GM18511 (cell line): ENCODE results near the gene ST6GALNAC1.
"Not testable (repeated sequence)": the region's sequence is repeated elsewhere in the genome, so short reads cannot be mapped to it uniquely, and the experiment has no call there.

Experiments used
- ATAC-seq: cut with Tn5 transposase; IDR thresholded peaks from one replicate; pipeline ENCODE4 v1.9.1; 2021; ENCODE audit warnings: mild to moderate bottlenecking, moderate library complexity; ENCODE audit not compliant: unreplicated experiment

The ST6GALNAC1 gene

GRCh38 chr17:76612977-76613851, 30.3 kb downstream of the ST6GALNAC1 start:
- no peak for ATAC-seq

- ATAC-seq = no peak
These were observed 31.1 kb downstream of the ST6GALNAC1 start for GRCh38 chr17:76612465-76612864.

GRCh38 chr17:76611758-76612157, 31.8 kb downstream of the ST6GALNAC1 start:
- no peak for ATAC-seq

GRCh38 chr17:76611080-76611749, 32.3 kb downstream of the ST6GALNAC1 start:
- ATAC-seq = not testable (repeated sequence)

GRCh38 chr17:76606685-76607084, 36.9 kb downstream of the ST6GALNAC1 start:
- not testable (repeated sequence) for ATAC-seq

GRCh38 chr17:76601065-76601464, 42.5 kb downstream of the ST6GALNAC1 start:
- ATAC-seq = no peak

- ATAC-seq = no peak
These were observed 43.7 kb downstream of the ST6GALNAC1 start for GRCh38 chr17:76599694-76600460.

- no peak for ATAC-seq
These were observed 45.5 kb downstream of the ST6GALNAC1 start for GRCh38 chr17:76598004-76598439.

- ATAC-seq = no peak
These were observed 46.2 kb downstream of the ST6GALNAC1 start for GRCh38 chr17:76597156-76598003.

- ATAC-seq = no peak
These were observed 48.9 kb downstream of the ST6GALNAC1 start for GRCh38 chr17:76594690-76595089.

- no peak for ATAC-seq
These were observed 49.6 kb downstream of the ST6GALNAC1 start for GRCh38 chr17:76593959-76594358.

GRCh38 chr17:76593384-76593826, 50.2 kb downstream of the ST6GALNAC1 start:
- ATAC-seq = no peak

GRCh38 chr17:76588182-76588581, 55.4 kb downstream of the ST6GALNAC1 start:
- no peak for ATAC-seq

- no peak for ATAC-seq
These were observed 56.6 kb downstream of the ST6GALNAC1 start for GRCh38 chr17:76586741-76587487.

GRCh38 chr17:76585649-76586593, 57.6 kb downstream of the ST6GALNAC1 start, which contains the start of gene ST6GALNAC2:
ST6GALNAC2 (minus strand) TSS chr17:76585860; CDS start chr17:76585808, 52 bp downstream.
- ATAC-seq = no peak

- no peak for ATAC-seq
These were observed 58.4 kb downstream of the ST6GALNAC1 start for GRCh38 chr17:76585033-76585648.

- ATAC-seq = no peak
These were observed 59.0 kb downstream of the ST6GALNAC1 start for GRCh38 chr17:76584427-76585032.
